ENCODE results near the gene TKT.

TKT gene

DNA sequence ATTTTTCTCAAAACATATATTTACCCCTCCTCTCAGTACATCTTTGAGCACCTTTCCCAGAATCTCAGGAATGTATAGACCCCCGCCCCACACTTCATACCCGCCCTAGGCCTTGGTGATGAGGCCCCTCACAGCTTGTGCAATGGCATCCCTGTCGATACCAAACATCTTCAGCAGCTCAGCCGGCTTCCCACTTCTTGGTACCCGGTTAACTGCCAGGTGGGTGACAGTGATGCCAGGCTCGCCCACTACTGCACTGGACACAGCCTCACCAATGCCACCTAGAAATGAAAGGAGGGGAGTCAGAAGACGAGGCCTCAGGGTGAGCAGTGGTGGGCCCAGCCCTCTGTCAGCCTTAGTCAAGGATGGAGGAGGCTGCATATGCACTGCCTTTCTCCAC is 30.2 kb downstream of the TKT start:
- no peak for DNase-seq (ENCODE audit: low read depth in 2 of 2)

DNA sequence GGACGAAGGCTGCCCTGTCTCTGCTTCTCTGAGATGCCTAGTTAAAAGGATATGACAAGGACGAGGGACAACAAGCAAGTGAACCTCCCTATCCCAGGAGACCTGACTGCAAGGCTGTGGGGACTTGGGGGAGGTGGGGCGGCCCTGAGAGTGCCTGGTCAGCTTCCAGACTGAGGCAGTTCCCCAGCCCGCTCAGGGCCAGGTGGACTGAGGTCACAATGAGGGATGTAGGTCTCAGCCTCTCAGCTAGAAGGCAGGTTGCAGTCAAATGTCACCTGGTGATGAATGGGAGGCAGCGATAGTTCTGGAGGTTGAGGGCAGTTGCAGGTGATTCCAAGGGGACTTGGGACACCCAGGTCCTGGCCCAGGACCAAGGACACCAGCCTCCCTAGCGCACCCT is 30.6 kb downstream of the TKT start:
- no peak for DNase-seq (ENCODE audit: low read depth in 2 of 2)

DNA sequence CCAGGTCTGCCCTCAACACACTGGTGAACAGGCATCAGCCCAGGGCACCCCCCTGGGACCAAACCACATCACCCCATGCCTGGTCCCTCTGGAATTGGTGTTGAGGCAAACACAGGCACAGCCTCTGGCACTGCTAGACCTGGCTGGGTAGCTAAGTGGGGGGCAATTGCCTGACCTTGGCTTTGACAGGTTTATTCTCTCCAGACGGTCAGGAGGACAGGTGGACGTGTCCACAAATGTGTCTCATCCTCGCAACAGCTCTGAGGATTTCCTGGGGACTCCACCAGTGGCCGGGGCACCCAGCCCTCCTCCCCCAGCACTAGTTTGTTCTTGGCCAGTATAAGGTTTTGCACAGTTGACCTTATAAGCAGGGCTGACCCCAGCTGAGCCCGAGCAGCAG is 31.3 kb downstream of the TKT start:
- DNase-seq (ENCODE audit: low read depth in 2 of 2), result no peak

DNA sequence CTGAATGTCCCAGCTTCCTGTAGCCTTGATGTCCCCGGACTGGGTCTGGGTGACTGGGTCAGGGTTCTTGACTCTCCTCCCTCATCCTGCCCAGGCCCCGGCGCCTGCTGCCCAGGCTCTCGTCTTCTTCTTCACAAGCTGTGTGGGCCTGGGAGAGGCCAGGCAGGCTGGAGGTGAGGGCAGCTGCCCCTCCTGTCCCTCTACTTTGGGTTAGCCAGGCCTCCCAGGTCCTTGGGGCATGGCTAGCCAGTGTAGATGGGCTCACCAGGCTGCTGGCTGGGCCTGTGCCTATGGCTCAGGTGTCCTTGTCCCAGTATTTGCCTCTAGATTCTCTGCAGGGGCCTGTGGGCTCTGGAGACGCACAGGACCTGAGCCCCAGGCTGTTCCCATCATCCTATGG is 31.8 kb downstream of the TKT start:
- DNase-seq (ENCODE audit: low read depth in 2 of 2), result no peak

DNA sequence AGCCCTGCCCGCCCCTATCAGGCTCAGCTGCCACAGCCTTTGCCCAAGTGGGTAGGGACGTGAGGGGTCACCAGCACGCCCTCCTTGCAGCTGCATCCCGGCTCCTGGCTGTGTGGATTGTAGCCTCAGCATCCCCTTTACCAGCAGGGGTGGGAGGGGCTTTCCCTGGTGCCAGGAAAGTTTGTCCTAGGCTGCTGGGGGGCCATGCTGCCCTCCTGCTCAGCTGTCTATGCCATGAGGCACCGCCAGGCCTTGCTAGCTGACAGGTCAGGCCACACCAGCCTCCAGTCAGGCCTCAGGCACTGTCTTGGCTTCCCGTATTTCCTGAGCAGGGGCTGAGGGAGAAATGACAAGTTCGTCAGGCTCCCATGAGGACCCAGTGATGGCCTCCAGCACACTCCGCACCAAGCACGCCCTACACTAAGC is 32.3 kb downstream of the TKT start:
- no peak for DNase-seq (ENCODE audit: low read depth in 2 of 2)

DNA sequence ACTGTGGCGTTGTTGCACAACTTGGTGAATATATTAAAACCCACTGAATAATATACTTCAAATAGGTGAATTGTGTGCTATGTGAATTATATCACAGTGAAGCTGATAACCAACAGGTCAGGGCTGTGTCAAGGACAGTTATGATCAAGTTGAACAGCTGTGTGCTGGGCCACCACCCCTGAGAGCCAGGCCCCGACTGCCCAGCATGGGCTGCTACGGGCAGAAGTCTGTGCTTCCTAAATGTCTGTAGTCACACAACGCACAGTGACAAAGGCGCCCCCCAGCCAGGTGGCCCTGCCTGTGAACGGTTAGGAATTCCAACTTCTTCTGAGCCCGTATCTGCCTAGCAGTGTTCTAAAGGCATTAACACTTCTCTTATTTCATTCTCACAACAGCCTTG is 32.8 kb downstream of the TKT start:
- no peak for DNase-seq (ENCODE audit: low read depth in 2 of 2)

DNA sequence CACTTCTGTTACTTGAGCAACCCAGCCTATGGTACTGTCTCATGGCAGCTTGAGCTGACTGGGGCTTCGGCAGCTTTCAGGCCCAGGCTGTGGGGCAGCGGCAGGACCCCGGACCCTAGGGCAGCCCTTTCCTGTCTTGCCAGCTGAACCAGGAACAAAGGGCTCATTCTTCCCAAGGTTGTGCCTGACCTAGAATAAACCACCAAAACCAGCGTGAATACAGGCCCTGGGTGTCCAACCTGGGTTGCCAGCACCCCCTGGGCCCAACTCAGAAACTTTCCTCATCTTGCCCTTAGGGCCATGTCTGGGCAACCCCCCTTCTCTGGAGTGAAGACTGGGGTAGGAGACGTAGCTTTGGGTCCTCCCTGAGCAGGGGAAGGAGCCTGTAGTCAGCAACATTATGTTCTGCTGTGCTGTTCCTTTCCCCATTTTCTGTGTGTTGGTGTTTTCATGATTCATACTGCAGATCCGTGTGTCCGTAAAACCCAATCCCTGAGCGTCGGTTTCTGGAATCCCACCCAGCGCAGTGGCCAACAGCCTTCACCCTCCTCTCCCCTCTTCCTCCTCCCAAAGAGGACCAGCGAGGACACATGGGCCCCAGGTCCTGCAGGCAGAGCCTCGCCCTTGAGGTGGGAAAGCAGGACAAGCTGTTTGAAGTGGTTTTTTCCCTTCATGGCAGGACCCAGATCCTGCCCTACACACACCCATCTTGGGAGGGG is 33.5 kb downstream of the TKT start:
- DNase-seq (ENCODE audit: low read depth in 2 of 2), result no peak

DNA sequence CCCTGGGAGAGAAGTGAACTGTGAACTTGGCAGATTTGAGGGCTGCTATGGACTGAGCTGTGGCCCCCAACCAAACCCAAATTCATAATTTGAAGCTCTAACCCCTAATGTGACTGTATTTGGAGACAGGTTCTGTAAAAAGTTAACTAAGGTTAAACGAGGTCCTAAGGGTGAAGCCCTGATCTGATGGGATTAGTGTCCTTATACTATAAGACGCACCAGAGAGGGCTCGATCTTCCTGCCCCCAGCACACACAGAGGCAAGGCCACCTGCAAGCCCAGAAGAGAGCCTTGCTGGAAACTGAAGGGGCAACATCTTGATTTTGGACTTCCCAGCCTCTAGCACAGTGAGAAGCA is 34.0 kb downstream of the TKT start:
- no peak for DNase-seq (ENCODE audit: low read depth in 2 of 2)

DNA sequence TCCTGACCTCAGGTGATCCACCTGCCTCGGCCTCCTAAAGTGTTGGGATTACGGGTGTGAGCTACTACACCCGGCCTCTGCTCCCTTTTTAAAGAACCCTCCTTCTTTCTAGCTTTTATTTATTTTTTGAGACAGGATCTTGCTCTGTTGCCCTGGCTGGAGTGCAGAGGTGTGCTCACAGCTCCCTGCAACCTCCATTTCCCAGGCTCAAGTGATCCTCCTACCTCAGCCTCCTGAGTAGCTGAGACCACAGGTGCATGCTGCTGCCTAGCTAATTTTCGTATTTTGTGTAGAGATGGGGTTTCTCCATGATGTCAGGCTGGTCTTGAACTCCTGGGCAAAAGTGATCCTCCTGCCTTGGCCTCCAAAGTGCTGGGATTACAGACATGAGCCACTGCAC is 34.5 kb downstream of the TKT start:
- no peak for DNase-seq (ENCODE audit: low read depth in 2 of 2)

DNA sequence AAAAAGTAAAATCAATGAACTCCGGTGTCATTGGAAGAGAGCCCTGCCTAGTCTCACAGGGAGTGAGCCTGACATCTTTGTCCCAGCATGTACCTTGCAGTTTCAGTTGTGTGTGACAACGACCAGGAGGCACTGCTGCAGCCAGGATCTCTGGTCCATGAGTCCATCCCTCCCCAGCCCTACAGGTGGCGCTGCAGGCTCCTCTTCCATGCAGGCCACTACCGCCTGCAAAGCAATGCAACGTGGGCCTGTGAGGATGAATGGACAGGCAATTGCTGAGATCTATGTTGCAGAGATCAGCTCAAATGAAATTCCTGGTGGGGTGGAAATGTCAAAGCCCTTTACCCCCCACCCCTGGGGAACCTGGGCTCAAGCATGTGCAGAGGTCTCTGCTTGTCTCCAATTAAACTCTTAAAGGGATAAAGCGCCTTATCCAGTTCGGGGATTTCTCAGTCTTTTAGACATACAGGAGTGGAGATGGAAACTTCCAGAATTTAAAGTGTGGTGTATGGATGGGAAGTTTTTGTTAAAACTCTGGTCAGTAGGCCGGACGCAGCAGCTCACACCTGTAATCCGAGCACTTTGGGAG is 35.8 kb downstream of the TKT start:
- DNase-seq (ENCODE audit: low read depth in 2 of 2), result peak; percentile 42 to 56

DNA sequence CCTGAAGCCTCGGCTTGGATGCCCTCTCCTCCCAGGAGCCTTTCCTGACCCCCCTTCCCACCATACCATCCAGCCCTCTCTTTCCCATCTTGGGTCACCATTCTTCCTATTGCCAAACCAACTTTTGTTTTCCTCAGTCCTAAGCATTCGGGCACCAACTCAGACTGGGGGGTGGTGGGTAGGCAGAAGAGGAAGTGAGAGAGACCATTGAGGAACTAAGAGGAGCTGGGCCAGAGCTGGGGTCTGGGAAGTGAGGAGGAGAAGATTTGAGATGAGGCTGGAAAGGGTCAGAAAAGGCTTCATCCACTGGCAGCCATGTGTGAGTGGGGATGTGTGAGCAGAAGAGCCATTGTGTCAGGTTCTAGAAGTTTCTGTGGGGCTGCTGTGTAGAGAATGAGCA is 37.7 kb downstream of the TKT start:
- no peak for DNase-seq (ENCODE audit: low read depth in 2 of 2)

DNA sequence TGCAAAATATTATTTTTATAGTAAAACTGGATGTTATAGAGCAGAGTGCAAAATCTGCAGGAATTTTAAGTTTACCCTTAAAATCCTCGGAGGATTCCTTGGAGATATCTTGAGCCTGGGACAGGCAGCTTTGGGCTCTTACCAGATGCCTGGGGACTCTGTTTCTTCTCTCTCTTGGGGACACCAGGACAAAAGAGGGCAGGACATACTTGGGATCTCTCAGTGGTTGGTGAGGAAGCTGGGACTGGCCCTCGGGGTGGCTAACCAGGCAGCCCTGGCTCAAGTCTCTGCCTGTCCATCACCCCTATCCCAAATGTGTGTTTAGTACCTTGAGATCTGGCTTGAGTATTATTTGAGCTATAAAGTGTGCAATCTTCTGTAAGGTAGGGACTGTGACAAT is 38.6 kb downstream of the TKT start:
- no peak for DNase-seq (ENCODE audit: low read depth in 2 of 2)

DNA sequence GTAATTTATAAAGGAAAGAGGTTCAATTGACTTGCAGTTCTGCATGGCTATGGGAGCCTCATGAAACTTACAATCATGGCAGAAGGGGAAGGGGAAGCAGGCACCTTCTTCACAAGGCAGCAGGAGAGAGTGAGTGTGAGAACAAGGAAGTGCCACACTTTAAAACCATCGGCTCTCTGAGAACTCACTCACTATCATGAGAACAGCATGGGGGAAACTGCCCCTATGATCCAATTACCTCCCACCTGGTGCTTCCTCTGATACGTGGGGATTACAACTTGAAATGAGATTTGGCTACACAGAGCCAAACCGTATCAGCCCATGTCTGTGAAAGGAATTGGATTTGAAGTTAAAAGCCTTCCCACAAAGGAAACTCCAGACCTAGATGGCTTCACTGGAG is 39.1 kb downstream of the TKT start:
- no peak for DNase-seq (ENCODE audit: low read depth in 2 of 2)

DNA sequence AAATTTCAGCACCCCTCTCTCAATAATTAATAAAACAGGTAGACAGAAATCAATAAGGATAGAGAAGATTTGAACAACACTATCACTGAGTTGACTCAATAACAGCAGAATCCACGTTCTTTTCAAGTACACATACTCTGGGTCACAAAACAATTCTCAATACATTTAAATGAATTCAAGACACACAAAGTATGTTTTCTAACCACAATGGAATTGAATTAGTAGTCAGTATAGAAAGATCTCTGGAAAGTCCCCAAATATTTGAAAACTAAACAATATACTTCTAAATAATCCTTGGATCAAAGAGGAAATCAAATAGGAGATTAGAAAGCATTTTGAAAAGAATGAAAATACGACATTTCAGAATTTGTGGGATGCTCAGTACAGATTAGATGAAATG is 40.0 kb downstream of the TKT start:
- DNase-seq (ENCODE audit: low read depth in 2 of 2), result no peak

DNA sequence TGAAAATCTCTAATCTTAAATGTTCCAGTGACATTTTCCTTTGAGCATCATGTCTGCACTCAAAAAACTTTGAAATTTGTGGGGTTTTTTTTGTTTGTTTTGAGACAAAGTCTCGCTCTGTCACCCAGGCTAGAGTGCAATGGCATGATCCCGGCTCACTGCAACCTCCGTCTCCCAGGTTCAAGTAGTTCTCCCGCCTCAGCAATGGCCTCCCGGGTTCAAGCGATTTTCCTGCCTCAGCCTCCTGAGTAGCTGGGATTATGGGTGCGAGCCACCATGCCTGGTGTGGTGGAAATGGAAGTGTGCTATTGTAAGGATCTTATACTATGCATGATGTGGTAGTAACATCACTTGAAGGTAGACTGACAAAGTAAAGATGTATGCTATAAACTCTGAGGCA is 42.5 kb downstream of the TKT start:
- DNase-seq (ENCODE audit: low read depth in 2 of 2), result no peak

DNA sequence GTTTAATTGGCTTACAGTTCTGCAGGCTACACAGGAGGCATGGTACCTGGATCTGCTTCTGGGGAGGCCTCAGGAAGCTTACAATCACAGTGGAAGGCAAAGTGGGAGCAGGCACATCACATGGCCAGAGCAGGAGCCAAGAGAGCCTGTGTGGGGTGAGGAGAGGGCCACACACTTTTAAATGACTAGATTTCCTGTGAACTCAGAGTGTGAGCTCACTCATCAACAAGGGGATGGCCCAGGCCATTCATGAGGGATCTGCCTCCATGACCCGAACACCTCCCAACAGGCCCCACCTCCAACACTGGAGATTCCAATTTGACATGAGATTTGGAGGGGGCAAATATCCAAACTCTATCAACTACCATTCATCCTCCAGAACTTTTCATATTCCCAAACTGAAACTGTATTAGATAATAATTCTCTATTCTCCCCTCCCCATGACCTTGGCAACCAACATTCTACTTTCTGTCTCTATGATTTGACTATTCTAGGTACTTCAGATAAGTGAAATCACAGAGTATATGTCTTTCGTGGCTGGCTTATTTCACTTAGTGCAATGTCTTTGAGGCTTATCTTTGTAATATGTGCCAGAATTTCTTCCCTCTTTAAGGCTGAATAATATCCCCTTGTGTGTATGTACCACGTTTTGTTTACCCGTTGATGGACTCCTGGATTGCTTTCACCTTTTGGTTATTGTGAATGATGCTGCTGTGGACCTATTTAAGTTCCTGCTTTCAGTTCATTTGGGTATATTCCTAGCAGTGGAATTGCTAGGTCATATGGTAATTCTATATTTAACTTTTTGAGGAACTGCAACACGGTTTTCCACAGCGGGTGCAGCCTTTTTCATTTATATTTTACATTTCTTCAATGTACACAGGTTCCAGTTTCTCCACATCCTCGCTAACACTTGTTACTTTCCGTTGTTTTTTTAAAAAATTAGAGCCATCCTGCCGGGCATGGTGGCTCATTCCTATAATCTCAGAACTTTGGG is 43.8 kb downstream of the TKT start:
- DNase-seq (ENCODE audit: low read depth in 2 of 2), result no peak

DNA sequence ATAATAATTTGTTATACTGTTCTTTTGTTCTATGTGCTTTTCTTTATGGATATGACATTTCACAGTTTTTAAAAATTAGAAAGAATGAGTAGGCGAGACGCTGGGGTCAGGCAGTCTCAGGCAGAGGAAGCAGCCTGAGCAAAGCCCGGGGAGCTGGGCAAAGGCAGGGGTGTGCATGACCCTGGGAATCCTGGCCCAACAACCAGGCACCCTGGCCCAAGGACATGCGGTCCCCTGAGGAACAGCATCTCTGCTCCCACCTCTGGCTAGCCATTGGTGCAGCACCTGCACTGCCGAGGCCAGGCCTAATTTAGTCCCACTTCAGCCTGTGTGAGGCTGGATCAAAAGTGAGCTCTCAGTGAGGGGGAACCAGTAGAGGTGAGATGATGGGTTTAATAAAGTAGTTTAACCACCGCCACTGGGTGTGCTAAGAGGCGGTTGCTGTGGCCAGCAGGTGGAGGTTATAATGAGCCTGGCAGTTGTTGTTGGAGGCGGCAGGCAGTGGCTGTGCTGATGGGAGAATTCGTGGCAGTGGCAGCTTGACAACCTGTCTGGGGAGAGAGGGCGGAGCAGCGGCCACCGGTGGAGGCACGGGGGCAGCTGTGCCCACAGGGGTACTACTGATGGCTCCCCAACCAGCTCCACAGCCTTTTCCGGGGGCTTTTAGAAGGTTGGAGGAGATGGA is 53.3 kb downstream of the TKT start:
- no peak for DNase-seq (ENCODE audit: low read depth in 2 of 2)

DNA sequence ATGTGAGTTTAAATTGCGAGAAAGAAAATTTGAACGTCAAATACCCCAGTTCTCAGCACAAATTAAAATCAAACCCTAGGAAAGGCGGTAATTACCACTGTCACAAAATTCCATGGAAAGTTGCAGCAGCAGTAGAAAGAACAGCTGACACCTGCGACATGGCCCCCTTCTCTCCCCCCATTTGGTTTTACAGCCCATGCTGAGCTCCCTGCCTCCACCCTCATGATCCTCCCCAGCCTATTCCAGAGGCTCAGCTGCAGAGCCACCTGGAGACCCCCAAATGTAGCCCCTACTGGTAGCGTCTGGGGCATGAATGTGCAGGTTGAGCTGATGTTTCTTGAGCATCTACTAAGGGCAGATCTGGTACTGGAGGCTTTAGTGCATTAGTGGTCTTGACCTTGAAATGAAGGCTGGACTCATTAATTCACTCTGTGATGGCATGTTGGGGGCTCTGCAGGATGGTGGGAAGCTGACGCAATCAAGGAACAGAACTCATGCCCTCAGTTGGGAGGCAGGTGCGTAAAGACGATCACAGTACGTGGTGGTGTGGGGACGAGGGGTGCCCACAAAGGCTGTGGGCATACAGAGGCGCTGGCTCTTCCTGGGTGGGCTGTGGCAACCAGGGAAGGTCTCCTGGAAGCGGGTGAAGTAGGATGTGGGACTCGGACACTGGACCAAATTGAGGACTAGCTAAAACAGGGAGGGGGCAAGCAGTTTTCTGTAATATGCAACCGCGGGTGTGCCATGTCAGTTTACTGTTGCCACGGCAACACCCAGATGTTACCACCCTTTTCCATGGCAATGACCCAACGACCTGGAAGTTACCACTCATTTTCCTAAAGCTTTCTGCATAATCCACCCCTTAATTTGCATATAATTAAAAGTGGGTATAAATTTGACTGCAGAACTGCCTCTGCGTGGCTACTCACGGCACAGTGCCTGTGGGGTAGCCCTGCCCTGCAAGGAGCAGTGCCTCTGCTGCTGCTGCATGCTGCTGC is 55.0 kb downstream of the TKT start:
- DNase-seq (ENCODE audit: low read depth in 2 of 2), result no peak

DNA sequence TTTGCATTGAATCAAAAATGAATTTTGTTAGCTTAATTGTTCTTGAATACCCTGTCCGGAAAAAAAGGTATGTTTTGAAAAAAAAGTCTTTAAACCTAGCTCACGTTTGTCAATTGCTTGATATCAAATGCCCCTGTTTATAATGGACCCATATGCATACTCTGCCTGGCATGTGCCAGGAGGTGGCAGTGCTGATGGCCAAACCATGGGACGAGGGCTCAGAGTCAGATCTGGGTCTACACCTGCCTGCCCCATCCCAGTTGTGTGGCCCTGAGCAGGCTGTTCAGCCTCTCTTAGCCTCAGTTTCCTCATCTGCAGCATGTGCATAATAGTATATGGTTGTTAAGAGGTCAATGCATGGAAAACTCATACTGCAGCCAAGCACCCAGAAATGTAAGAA is 56.0 kb downstream of the TKT start:
- DNase-seq (ENCODE audit: low read depth in 2 of 2), result no peak

DNA sequence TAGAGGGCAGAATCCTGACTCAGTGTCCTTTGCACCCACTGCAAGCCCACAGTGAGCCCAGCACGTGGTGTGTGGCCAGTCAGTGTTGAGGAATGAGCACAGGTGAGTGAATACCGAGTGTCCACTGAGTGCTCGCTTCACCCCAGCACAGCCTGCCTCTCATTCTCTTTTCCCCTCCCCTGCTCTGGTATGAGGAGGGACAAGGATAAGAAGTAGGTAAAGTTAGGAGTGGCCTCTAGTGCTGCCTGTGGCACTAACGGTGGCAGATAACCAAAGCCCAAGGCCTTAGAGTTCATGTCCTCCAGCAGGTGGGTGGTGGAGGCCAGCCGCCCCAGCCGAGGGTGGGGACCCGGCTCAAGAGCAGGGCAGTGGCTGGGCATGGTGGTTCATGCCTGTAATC is 56.8 kb downstream of the TKT start:
- no peak for DNase-seq (ENCODE audit: low read depth in 2 of 2)

Data from fibroblast of skin of left quadriceps (primary cell).